ENCODE measurements around the gene RPS6KC1.

DNA sequence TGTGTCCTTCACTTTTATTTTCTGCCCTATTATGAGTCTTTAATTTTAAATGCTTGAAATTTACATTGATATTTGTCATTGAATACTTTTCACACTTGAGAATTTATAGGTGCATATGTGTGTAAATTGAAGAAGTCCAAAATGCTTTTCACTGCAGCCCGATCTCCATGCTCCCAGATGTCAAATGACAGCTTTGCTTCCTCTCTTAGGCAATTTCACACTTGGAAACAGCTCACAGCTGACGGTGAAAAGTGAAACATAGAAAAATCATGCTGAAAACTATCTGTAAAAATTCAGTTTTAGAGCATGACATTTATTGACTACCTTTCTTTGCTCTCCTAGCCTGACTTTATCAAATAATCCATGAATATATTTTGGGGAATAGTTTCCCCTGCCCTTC lies 196.0 kb downstream of the RPS6KC1 start:
- no peak for TF ChIP-seq EZH2 (IDR thresholded peaks at IDR 0.05)
- TF ChIP-seq, protein P1, sequence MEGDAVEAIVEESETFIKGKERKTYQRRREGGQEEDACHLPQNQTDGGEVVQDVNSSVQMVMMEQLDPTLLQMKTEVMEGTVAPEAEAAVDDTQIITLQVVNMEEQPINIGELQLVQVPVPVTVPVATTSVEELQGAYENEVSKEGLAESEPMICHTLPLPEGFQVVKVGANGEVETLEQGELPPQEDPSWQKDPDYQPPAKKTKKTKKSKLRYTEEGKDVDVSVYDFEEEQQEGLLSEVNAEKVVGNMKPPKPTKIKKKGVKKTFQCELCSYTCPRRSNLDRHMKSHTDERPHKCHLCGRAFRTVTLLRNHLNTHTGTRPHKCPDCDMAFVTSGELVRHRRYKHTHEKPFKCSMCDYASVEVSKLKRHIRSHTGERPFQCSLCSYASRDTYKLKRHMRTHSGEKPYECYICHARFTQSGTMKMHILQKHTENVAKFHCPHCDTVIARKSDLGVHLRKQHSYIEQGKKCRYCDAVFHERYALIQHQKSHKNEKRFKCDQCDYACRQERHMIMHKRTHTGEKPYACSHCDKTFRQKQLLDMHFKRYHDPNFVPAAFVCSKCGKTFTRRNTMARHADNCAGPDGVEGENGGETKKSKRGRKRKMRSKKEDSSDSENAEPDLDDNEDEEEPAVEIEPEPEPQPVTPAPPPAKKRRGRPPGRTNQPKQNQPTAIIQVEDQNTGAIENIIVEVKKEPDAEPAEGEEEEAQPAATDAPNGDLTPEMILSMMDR (IDR thresholded peaks at IDR 0.05): no peak
